WERI-Rb-1 (cell line): ENCODE results near the gene ALCAM.

ENCODE experiments used
- DNase-seq: peaks from one replicate; pipeline ENCODE4 v3.0.0-alpha.2; 2020
- H3K27ac ChIP-seq: fragments of 250-450 bp; sonication (Bioruptor Pico); 2 replicates; pipeline ENCODE4 v1.5.1; 2020; ENCODE audit warnings: mild to moderate bottlenecking, moderate library complexity
- H3K27me3 ChIP-seq: fragments of 250-450 bp; sonication (Bioruptor Pico); 2 replicates; pipeline ENCODE4 v1.5.1; 2021; ENCODE audit warnings: mild to moderate bottlenecking, low read depth, moderate library complexity; ENCODE audit not compliant: insufficient read depth, severe bottlenecking
- H3K36me3 ChIP-seq: fragments of 250-450 bp; sonication (Bioruptor Pico); 2 replicates; pipeline ENCODE4 v1.5.1; 2020; ENCODE audit warnings: mild to moderate bottlenecking, moderate library complexity
- H3K4me3 ChIP-seq: 2 replicates; pipeline ENCODE4 v1.5.1; 2011; ENCODE audit warnings: low read depth, mild to moderate bottlenecking, control low read depth, low read length
- H3K9me3 ChIP-seq: fragments of 250-450 bp; sonication (Bioruptor Pico); 2 replicates; pipeline ENCODE4 v1.5.1; 2021; ENCODE audit warnings: mild to moderate bottlenecking, moderate library complexity; ENCODE audit not compliant: severe bottlenecking
- TF ChIP-seq, protein P1 (sequence below): IDR thresholded peaks from 2 replicates; pipeline ENCODE4 v1.5.1; 2011; ENCODE audit warnings: low read depth, mild to moderate bottlenecking, control low read depth, inconsistent platforms, low read length

The ALCAM gene

DNA sequence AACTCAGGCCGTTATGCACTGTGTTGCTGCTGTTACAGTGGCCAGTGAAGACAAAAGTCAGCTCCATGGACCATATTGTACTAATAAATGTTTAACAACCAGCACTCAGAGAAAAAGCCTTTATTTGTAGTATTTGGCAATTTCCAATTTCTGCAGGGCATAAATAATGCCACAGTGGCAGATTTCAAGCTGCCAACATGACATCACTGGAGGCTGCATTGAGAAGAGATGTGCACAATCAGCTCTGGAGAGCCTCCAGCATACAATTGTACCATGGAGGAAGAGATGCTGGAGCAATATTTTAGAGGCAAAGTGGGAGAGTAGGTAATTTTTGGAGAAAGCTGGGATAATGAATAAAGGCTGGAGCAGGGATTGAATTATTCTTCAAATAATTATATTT lies 9.7 kb upstream of the ALCAM start:
- H3K9me3 ChIP-seq = no peaks in the 10 kb centered on the region
- no peak overlapping the region for H3K27ac ChIP-seq
- DNase-seq = no peak
- H3K4me3 ChIP-seq = no peak overlapping the region
- no peaks in the 10 kb centered on the region for H3K27me3 ChIP-seq
- TF ChIP-seq, protein P1, sequence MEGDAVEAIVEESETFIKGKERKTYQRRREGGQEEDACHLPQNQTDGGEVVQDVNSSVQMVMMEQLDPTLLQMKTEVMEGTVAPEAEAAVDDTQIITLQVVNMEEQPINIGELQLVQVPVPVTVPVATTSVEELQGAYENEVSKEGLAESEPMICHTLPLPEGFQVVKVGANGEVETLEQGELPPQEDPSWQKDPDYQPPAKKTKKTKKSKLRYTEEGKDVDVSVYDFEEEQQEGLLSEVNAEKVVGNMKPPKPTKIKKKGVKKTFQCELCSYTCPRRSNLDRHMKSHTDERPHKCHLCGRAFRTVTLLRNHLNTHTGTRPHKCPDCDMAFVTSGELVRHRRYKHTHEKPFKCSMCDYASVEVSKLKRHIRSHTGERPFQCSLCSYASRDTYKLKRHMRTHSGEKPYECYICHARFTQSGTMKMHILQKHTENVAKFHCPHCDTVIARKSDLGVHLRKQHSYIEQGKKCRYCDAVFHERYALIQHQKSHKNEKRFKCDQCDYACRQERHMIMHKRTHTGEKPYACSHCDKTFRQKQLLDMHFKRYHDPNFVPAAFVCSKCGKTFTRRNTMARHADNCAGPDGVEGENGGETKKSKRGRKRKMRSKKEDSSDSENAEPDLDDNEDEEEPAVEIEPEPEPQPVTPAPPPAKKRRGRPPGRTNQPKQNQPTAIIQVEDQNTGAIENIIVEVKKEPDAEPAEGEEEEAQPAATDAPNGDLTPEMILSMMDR = no peak
- no peaks in the 10 kb centered on the region for H3K36me3 ChIP-seq

- Histone ChIP-seq H3K27ac (no peak overlapping the region), H3K27me3 (no peaks in the 10 kb centered on the region), H3K9me3 (no peaks in the 10 kb centered on the region), H3K4me3 (no peak overlapping the region), H3K36me3 (no peaks in the 10 kb centered on the region)
- TF ChIP-seq, protein P1 = no peak
- DNase-seq = no peak
Observed at GRCh38 chr3:105359098-105359762, 7.5 kb upstream of the ALCAM start.

DNA sequence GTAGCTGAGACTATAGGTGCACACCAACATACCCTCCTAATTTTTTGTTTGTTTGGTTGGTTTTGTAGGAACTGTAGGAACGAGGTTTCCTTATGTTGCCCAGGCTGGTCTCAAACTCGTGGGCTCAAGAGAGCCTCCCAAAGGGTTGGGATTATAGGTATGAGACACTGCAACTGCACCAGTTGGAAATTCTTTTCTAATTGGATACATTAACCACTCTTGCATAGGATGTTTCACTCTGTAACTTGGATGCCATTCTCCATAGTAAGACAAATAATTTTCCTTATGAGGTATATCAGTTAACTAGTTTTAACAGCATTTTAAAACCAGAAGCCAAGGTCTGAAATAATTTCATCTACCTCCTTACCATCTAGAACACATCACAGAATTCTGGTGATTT lies 6.7 kb upstream of the ALCAM start:
- Histone ChIP-seq H3K27ac (no peak overlapping the region), H3K9me3 (no peaks in the 10 kb centered on the region), H3K36me3 (no peaks in the 10 kb centered on the region), H3K27me3 (no peaks in the 10 kb centered on the region), H3K4me3 (no peak overlapping the region)
- TF ChIP-seq, protein P1 = no peak
- DNase-seq = no peak

DNA sequence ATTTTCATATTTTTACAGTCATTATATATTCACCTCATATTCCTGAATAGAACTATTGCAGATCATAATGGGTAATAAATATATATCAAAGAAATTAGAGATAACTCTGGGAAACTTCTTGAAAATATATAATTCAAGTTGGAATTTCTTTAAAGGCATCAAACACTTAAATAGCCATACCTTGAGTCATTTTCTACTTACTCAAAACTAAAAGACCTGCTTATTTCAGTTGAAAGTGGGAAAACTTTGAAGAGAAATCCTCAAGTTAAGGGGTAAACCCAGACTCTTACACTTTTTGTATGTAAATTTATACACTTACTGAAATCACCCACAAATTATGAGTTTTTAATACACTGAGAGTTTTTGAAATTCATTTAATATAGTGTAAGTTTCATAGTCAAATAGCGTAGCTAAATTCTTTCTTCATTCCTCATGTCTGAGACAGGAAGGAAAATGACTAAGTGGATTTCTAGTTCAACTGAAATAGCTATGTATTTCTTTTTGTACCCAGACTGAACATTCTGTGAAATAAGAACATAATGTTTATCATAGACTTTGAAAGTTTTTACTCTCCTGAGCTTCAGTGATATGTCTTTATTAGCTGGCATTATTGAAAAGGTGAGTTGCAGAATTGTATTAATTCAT lies 4.6 kb upstream of the ALCAM start:
- no peak overlapping the region for H3K27ac ChIP-seq
- TF ChIP-seq, protein P1 = no peak
- no peaks in the 10 kb centered on the region for H3K36me3 ChIP-seq
- no peak for DNase-seq
- H3K4me3 ChIP-seq = no peak overlapping the region
- H3K27me3 ChIP-seq = no peaks in the 10 kb centered on the region
- no peaks in the 10 kb centered on the region for H3K9me3 ChIP-seq

GRCh38 chr3:105364128-105364527 lies 2.6 kb upstream of the ALCAM start:
- H3K36me3 ChIP-seq = no peaks in the 10 kb centered on the region
- H3K27ac ChIP-seq = no peak overlapping the region
- no peaks in the 10 kb centered on the region for H3K27me3 ChIP-seq
- no peaks in the 10 kb centered on the region for H3K9me3 ChIP-seq
- no peak for DNase-seq
- H3K4me3 ChIP-seq = no peak overlapping the region
- TF ChIP-seq, protein P1 = no peak

GRCh38 chr3:105365081-105365390 lies 1.7 kb upstream of the ALCAM start:
- Histone ChIP-seq H3K27me3 (no peaks in the 10 kb centered on the region), H3K9me3 (no peaks in the 10 kb centered on the region), H3K4me3 (no peak overlapping the region), H3K36me3 (no peaks in the 10 kb centered on the region), H3K27ac (no peak overlapping the region)
- TF ChIP-seq, protein P1 = no peak
- DNase-seq = no peak
